Measurements from ENCODE around the gene PBX3.

Gene PBX3

DNA sequence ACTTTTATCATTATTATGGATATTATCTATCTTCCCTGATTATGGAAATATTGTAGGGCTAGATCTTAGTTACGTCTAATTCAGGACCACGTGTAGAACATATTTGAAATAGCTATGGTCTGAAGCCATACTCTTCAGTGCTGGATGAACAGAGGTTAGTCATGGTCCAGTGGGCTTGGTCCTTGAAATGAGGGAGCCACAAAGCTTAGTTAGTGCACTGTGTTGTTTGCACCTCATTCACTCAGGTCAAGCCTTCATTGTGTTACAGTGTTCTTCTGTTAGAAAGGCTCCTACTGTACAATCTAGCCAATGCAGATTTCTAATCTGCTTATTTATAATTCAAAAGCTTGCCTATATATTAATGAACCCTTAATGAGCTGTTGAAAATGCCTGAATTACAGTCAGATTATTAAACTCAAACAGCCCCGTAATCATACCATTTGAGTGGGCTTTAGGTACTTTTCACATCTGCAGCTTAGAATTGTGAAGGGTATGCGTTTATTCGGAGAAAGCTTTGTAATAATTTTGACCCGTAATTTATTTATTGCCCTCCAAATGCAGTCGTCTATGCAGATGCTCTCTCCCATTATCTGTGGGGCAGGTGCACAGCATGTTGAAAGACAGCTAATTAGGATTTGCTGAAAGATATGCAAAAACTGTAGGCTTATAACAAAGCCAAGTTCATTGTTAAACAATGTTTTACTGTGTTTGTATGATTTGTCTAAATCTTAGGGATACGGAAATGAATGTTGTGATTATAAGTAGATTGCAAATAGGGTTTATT, 164.9 kb downstream of the PBX3 start:
- no peak for DNase-seq

DNA sequence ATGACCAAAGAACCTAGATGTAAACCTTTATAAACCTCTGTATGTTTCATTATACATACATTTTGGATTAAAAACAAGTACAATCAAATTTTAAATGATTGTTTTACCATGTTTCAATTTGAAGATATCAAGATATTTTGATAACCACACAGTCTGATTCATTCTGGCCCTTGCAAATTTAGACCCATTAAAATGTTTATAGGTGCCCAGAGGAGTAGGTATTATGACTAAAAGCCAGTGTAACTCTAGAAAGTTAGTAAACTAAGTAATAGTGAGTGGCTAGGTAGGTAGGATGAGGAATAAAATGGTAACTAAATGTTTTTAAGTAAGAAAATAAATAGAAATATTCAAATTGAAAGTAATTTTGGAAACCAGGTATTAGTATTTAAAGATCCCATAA, 165.5 kb downstream of the PBX3 start:
- no peak for DNase-seq

DNA sequence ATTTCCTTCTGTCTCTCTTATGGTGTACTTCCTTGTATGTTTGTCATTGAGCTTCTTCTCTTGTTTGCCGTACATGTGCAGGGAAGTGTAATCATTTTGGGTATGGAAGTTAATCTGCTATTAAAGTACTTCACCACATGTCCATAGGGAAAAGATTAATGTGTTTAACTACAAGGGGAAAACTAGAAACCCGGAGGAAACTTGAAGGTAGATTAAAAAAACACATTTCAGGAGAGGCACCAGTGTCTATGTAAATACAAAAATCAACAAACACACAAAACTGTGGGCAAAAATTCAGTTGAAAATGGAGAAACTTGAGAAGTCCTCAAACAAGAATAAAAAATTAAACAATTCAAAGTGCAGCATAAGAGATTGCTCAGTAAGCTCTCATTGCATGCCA, 166.4 kb downstream of the PBX3 start:
- no peak for DNase-seq

GRCh38 chr9:125914411-125914810, 167.2 kb downstream of the PBX3 start:
- DNase-seq = no peak

GRCh38 chr9:125915606-125916005, 168.4 kb downstream of the PBX3 start:
- no peak for DNase-seq

DNA sequence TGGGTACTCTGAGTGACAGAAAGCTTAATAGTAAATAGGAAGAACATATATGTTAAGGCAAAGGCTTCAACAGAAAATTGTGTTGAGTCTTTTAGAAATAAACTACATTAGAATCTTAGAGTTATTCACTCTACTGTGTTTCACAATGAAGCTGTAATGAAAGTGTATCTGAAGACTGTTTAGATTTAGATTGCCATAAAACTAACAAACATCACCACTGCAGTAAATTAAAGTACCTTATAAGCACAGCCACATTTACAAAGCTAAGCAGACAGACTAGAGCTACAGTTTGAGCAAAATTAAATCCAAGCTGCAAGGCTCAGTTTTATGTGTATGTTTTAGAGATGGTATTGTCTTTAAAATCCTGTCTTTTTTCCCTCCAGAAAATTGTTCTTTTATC, 172.4 kb downstream of the PBX3 start:
- no peak for DNase-seq

DNA sequence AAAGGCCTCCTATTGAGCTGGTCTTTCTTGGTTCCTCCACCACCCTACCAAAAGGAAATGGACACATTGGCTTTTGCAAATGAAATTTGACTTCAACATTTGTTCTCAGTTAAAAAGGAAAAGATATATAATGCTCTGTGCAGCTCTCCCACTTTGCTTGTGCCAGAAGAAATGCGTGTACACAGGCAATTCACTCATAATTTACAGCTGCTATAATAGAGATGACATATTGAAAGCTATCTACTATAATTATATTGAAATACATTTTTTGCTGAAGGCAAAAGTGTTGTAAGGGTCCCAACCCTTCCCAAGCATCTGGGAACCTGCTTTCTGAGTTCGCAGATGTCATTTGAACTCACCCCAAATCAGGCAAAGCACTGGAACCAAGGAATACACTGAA, 173.2 kb downstream of the PBX3 start:
- DNase-seq = no peak

- DNase-seq = no peak
Measured at GRCh38 chr9:125922854-125923253, 175.7 kb downstream of the PBX3 start.

DNA sequence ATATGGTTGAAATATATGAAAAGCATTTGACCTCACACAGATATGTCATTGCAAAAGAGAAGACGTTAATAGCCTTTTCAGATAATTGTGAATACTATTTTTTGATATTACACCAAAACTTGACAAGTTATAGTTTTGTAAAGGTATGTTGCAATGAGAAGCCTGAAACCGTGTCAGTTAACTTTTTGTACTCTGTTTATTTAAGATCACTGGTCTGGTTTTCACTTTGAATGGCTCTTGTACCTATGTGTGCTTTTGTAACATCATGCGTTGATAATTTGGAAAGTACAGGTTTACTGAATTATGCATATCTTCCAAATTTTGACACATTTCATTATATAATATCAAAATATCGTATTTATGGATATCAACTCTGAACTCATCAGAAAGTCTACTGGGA, 177.2 kb downstream of the PBX3 start:
- no peak for DNase-seq

DNA sequence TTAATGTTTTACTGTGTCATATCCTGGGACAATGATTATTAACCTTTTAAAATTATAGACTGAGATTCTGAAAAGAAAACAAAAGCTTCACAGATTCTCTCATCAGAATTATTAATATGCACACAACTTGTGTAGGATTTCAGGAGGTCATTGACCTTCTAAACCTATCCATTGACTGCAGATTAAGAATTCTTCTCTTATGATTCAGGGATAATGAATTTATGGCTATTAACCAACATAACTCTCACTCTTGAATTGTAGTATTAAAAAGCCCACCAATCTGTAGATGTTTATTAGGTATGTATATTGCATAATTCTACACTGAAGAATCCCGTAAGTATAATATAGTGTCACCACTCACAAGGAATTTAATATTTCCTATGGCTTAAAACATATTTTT, 179.8 kb downstream of the PBX3 start:
- no peak for DNase-seq

GRCh38 chr9:125929846-125930245, 182.7 kb downstream of the PBX3 start:
- DNase-seq = no peak

DNA sequence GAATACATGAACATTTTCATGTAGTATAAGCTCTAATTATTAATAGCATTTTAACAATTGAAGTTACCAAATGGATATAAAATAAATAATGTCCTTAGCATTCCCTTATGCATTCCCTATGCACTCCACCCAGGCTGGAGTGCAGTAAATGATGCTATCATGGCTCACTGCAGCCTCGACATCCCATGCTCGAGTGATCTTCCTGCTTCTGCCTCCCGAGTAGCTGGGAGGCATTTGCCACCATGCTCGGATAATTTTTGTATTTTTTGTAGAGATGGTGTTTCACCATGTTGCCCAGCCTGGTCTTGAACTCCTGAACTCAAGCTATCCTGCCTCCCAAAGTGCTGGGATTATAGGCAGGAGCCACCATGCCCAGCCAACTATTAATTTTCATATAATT, 184.0 kb downstream of the PBX3 start:
- DNase-seq = no peak

- DNase-seq = no peak
Measured at GRCh38 chr9:125932012-125932411, 184.8 kb downstream of the PBX3 start.

DNA sequence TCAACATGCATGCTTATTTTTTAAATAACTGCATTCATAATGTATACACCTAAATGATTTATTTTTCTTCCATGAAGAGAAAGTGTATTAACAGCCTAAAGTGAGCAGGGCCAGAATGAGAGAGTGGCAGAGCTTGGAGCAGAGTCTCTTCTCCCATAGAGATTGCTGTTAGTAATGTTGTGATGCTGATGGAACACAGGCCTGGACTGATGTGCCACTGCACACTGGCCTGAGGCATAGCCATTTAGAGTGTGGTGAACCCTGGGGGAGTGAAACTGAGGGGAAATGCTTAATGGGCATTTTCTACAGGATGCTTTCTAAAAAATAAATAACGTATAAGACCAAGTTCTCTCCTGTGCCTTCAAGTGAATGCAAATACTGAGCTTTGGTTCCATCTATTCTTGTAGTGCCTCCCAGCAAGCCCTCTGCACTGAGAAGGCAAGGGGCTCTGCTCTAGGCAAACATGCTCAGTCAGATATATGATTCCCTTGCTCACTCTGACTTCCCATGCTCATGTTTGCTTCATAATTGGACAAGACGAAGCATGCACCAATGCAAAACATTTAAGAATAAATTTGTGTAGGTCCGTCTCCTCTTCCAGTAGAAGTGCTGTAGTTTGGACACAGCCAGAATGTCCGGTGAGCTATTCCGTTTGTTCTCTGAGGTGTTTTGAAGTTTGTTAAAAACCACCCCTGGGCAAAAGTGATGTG, 185.7 kb downstream of the PBX3 start:
- DNase-seq = no peak

DNA sequence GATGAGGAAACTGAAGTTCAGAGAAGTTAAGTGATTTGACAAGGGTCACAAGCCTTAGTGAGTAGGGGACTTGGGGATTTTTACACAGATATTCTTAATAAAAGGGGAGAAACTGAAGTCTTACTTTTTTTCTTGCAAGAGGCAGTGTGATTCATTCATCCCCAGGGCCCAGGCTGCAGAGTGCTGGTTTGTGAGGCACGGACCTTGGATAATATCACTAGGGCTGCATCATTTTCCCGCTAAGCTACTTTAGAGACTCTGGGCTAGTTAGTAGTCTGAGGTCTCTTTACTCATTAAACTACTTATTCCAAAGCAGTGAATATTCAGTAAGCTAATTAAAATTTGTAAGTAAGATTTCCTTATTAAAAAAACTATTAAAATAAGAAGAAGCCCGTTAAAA, 195.0 kb downstream of the PBX3 start:
- no peak for DNase-seq

DNA sequence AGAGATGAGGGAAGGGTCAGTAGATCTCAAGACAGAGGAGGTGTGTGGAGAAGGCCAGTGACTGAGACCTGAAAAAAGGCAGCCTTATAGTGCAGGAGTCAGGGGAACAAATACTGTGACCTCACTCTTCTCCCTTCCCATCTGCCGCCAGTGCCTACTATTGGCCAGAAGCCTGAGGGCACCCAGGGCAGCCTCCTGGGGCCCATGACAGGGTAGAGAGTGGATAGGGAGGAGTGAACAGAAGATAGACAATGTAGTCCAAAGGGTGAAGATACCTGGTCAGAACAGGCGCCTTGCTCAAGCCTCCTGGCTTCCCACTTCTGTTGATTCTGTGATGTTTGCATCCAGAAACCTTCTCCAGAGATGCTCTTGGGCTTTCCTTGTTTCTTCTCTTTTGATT, 196.7 kb downstream of the PBX3 start:
- no peak for DNase-seq

GRCh38 chr9:125946397-125946796, 199.2 kb downstream of the PBX3 start:
- DNase-seq = no peak

- DNase-seq = no peak
Measured at GRCh38 chr9:125948887-125949596, 201.9 kb downstream of the PBX3 start.

DNA sequence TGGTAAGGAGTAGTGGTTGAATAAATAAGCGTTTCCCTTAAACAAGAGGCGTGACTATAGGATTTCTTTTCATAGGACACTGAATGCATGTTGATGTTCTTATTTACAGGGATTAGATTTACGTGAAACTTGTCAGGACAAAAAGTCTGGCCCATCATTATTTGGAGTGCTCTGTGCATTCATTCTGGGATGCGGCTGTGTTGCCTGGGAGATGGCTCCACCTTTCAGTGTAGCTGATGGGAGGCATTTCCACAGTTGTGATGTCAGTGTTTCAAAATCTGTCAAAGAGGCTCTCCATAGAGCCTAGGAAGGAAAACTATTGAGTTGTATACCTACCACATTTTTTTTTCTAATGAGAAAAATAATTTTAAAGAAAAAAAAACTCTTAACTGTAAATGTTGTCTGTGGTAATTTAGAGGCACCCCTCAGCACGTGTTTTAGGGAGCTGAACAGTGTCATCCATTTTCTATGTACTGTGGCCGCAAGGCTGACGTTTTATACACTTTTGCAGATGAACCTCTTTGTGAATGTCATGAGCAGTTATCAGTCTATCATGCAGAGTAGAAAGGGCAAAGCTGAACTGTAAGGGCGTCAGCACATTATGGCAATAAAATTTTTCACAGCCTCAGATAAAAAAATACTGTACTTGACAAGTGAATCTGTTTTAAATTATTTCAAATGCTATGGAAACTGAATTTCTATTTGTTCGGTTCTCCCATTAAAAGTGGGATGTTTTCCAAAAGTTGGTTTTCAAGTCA, 202.7 kb downstream of the PBX3 start:
- DNase-seq = no peak

DNA sequence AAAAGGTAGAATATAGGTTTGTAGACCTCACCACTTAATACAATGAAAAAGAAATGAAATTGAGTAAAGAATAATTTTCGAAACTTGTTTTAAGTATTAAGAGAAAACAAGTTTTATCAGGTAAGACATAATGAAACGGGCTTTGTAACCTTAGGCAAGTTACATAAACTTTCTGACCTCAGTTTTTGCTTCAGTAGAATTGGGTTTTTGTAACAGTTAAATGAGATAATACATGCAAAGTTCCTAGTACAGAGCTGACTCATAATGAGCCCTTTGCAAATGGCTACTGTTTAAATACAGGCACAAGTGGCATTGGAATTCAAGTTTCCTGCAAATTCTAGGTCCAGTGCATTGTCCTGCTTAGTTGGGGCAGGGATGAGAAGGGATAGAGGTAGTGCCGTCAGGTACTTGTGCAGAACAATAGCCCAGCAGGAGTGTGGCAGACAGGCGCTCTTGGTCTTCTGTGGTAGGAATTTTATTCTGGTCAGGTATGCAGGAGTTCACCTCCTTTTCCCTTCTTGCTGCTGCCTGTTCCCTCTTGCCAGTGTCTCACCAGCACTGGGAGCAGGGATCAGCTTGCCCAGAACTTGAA, 203.8 kb downstream of the PBX3 start:
- no peak for DNase-seq

GRCh38 chr9:125953314-125954019, 206.3 kb downstream of the PBX3 start:
- no peak for DNase-seq

- no peak for DNase-seq
Measured at GRCh38 chr9:125956102-125956501, 208.9 kb downstream of the PBX3 start.

Data from CD4-positive, alpha-beta T cell treated with Interleukin-12 subunit alpha and Interleukin-12 subunit beta, for 1 hour (primary cell).